ENCODE data around the gene ATRNL1.

- TF ChIP-seq POLR2A (IDR thresholded peaks at IDR 0.05) (no peak), CTCF (IDR thresholded peaks at IDR 0.05) (no peak)
Observed at GRCh38 chr10:115773832-115774231, 680.7 kb downstream of the ATRNL1 start.
